HG03432 (cell line): ENCODE data around the gene SIK1.

Experiments used
- ATAC-seq: cut with Tn5 transposase; IDR thresholded peaks from one replicate; pipeline ENCODE4 v1.9.1; 2021; ENCODE audit warnings: mild to moderate bottlenecking, moderate library complexity; ENCODE audit not compliant: unreplicated experiment

The SIK1 gene

GRCh38 chr21:43369124-43369523, 57.8 kb downstream of the SIK1 start:
- no peak for ATAC-seq

DNA sequence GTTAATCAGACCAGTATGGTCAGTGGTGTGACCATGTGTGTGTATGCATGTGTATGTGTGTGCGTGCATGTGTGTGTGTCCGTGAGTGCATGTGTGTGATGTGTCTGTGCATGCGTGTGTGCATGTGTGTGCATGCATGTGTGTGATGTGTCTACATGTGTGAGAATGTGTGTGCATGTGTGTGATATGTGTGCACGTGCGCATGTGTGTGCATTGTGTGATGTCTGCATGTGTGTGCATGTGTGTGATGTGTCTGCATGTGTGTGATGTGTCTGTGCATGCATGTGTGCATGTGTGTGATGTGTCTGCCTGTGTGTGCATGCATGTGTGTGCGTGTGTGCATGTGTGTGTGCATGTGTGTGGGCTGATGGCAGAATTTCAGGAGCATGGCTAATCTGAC, 58.2 kb downstream of the SIK1 start:
- ATAC-seq = no peak

GRCh38 chr21:43367859-43368258, 59.1 kb downstream of the SIK1 start:
- no peak for ATAC-seq

- ATAC-seq = no peak
Observed at GRCh38 chr21:43367296-43367695, 59.6 kb downstream of the SIK1 start.

GRCh38 chr21:43366656-43367055, 60.3 kb downstream of the SIK1 start:
- ATAC-seq = no peak

- ATAC-seq = no peak
Observed at GRCh38 chr21:43365611-43366426, 61.1 kb downstream of the SIK1 start.

DNA sequence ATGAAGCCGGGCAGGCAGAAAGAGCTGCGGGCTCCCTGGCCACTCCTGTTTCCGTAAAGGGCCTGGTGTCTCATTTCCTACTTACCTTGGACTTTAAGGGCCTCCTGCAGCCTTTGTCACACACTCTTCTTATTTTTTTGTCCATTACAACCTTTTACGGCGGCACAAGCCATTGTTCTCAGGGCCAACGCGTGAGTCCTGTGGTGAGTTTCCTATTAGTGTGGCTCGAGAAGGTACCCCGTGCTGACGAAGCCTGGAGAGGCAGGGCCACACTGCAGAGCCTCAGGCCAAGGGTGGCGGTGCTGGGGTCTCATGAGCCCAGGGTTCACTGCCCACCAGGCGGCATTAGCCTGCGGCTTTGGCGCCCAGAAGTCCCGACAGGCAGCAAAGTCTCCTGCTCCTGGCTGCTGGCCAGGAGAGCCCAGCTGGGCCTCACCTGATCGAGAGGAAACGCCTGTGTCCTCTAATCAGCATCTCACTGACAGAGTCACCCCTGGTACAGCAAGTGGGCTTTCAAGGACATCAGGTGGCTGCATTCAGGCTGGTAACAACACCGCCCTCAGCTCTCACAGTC, 62.0 kb downstream of the SIK1 start:
- ATAC-seq = no peak
